Measurements from ENCODE around the gene SBDS.
"Not testable (repeated sequence)": the region's sequence is repeated elsewhere in the genome, so short reads cannot be mapped to it uniquely, and the experiment has no call there.

Gene SBDS

GRCh38 chr7:66994691-66995049 lies 716 bp downstream of the SBDS start:
- DNase-seq (ENCODE audit: low read depth in 2 of 2), result peak; percentile 10 to 29

DNA sequence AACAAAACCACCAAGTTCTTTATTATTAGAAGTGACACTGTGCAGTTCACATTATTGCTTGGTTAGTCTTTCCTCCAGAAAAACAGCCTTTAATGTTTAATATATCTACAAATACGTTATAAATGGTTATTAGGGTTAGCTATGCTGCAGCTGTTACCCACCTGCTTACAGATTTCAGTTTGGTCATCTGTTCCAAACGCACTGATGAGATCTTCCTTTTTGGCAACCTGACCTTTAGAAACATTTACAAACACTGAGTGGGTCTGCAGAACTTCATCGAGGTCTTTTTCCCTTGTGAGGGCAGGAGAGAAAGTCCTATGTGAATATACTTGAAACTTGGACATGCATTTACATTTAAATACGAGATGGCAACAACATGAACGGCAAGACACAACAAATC lies 1.3 kb downstream of the SBDS start:
- not testable (repeated sequence) for DNase-seq (ENCODE audit: low read depth in 2 of 2)

DNA sequence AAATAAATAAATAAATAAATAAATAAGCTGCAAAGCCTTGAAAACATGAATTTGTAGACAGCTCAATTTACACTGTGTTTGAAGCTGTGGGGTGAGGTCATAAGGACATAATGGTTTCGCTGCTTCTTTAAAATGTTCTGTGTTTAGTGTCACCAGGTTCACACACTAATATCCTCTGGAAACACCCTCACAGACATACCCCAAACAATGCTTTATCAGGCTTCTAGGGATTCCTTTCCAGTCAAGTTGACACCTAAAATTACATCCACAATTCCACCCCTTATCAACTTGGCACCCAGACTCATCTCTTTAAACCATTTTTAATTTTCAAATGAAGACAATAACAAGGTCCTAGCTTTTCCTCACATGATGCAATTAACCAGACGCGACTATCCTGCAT lies 5.8 kb downstream of the SBDS start:
- not testable (repeated sequence) for DNase-seq (ENCODE audit: low read depth in 2 of 2)

DNA sequence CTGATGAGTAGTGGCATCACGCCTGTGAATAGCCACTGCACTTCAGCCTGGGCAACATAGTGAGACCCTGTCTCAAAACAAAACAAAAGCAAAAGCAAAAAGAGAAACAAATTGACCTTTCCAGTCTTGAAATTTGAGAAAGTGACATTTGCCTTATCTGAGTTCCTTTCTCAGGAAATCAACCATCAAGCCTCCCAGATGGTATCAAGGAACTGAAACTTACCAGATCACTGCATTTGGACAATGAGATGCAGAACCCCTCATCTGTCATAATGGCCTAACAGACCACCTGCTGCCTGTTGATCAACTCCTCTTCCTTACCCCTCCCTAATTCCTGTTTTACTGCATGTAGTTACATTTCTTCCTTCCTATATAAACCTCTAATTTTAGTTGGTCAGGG lies 15.1 kb downstream of the SBDS start:
- DNase-seq (ENCODE audit: low read depth in 2 of 2), result not testable (repeated sequence)

GRCh38 chr7:66979013-66979412 lies 16.4 kb downstream of the SBDS start:
- not testable (repeated sequence) for DNase-seq (ENCODE audit: low read depth in 2 of 2)

DNA sequence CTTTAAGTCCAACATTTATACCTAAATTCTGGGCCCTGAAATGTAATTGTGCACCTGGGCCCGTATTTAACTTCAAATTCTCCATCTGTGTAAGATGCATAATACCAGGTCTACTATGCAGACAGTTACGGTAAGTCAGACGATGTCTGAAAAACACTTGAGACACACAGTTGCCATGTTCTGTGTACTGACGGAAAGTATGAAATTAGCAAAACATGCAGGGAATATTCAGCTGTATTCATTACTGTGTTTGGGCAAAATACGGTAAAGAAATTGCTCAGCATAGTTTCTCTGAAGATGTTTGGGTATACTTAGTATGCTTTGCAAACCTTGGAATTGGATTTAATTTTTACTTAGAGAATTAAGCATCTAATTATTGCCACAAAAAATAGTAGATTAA lies 17.1 kb downstream of the SBDS start:
- DNase-seq (ENCODE audit: low read depth in 2 of 2), result not testable (repeated sequence)

GRCh38 chr7:66974986-66975590 lies 20.3 kb downstream of the SBDS start:
- no peak for DNase-seq (ENCODE audit: low read depth in 2 of 2)

GRCh38 chr7:66970310-66970709 lies 25.1 kb downstream of the SBDS start:
- DNase-seq (ENCODE audit: low read depth in 2 of 2), result no peak

- not testable (repeated sequence) for DNase-seq (ENCODE audit: low read depth in 2 of 2)
Measured at GRCh38 chr7:66969001-66969400, 26.4 kb downstream of the SBDS start.

- DNase-seq (ENCODE audit: low read depth in 2 of 2), result no peak
Measured at GRCh38 chr7:66967029-66967428, 28.4 kb downstream of the SBDS start.

DNA sequence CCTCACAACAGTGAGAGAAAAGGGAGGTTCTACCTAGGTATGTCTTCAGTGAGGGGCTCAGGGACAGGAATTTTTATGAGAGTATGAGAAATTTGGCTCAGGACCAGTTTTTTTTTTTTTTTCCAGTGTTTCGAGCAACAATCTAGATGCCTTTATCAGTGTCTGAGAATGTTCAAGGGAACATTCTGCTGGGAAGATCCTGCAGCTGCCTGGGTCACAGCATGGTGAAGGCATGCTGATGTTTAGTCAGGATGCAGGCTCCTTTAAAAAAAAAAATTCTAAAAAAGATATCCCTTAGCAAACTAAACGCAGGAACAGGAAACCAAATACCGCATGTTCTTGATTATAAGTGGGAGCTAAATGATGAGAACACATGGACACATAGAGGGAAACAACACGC lies 31.0 kb downstream of the SBDS start:
- no peak for DNase-seq (ENCODE audit: low read depth in 2 of 2)

DNA sequence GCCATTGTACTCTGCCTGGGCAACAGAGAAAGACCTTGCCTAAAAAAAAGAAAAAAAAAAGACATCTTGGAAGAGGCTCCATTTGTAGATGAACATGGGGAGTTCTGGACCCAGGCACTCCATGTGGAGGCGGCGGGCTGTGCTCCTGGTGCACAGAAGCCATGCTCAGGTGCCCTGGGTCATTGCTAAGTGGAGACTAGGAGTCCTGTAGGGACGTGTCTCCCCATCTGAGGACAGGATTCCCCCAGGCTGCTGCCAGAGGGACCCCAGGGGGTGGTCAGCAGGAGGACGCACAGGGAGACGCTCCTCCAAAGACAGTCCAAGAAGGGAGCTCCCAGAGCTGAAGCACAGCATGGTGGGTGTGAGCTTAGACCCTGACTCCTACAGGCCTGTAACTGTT lies 34.3 kb downstream of the SBDS start:
- DNase-seq (ENCODE audit: low read depth in 2 of 2), result no peak

GRCh38 chr7:66960192-66960591 lies 35.2 kb downstream of the SBDS start:
- DNase-seq (ENCODE audit: low read depth in 2 of 2), result no peak

DNA sequence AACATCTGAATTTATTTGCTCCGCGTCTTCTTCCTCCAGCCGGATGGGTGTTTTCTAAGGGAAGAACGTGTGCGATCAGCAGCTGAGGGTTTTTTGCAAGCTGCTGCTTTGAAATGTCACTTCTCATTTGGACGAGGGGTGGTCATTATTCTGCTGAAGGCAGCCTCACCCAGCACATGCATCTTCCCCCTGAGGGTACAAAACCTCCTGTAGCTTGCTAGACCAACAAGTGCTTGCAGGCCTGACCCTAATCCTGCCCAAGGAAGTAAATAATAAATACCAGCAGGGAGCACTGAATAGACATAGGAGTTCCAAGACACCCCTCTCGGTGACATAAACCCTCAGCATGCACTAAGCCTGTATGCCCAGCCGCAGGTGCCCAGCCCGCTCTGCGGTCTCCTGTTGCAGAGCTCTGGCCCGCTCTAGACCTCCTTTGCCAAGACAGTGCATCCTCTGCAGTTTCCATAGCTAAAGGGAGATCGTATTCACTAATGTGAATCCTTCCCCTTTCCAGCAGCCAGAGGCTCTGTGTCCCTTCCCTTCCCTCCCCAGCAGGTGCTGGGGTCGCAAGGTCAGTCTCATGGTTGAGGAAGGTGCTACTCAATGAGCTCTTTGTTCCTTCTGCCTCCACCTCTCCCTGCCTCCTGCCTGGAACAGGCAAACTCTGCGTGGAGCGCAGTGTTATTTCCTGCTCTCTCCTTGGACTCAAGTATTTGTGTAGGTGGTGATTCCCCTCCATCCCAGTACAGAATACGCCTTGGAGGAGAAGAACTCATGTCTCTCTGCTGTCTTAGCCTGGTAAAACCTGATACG lies 36.6 kb downstream of the SBDS start:
- no peak for DNase-seq (ENCODE audit: low read depth in 2 of 2)

DNA sequence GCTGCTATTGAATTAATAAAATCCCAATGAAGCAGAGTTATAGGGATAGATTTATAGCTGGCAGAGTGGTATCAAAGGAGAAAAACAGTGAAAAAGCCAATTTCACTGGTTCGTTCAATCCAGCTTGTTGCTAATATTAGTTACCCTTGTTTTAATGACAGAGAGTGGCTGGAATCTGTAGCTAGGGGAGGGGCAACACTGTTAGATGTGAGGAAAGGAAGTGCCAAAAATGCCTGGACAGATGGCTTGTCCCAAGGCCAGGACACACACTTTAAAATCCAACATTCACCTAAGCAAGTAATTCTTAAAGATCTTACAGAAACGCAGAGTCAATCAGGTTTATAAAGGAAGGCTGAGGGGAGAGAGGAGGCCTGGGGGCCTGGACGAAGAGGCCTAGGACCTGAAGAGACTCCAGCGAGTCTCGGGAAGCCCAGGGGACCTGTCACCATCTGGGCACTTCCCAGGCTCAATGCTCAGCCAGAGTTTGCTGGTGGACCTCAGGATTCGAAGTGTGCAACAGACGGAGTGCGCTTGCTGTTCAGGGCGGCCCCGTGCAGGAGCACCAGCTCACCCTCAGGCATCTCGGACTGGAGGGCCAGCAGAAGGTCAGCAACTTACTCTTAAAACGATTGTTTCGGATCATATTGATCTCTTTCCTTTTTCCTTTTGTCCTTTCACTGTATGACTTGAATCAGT lies 37.6 kb downstream of the SBDS start:
- no peak for DNase-seq (ENCODE audit: low read depth in 2 of 2)

DNA sequence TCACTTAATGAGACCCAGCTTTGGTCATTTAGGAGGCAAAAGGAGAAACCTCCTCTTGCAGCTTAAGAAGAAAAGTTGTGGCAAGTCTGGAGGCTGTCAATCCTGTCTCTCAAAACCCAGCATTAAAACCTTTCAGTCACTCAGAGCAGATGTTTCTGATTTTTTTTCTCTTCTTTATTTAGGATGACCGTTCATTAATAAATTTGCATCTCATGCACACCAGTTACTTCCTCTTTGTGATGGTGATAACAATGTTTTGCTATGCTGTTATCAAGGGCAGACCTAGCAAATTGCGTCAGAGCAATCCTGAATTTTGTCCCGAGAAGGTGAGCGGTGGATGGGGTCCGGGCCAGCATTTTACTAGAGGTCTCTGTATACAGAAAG lies 42.4 kb downstream of the SBDS start:
- DNase-seq (ENCODE audit: low read depth in 2 of 2), result no peak

DNA sequence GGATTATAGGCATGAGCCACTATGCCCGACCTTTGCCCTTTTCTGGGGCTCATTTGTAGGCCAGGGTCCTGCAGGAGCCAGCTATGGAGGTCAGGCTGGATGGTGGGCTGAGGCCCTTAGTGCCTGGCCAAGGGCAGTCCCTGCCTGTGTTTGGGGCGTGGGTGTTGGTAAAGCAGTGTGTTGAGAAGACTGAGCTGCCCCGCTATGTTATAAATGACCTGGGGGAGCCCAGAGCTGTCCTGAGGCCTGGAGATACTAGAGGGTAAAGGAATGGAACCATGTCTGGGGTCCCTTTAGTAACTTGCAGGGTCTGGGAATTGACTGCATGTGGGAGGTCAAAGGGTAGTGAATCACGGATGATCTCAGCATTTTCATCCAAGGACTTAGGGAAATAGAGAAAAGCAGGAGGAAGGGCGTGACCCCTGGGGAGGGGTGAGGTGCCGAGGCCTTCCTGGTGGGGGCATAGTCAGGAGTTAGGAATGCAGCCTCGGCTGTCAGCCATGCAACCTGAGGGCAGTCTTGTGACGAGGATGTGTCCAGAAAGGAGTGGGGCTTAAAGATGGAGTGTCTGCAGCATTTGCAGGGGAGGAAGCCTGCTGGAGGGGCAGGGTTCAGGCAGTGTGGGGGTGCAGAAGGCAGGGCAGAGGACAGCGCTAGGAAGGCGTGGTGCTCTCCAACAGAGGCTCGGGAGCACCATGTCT lies 42.9 kb downstream of the SBDS start:
- no peak for DNase-seq (ENCODE audit: low read depth in 2 of 2)

- no peak for DNase-seq (ENCODE audit: low read depth in 2 of 2)
Measured at GRCh38 chr7:66950763-66951162, 44.6 kb downstream of the SBDS start.

GRCh38 chr7:66950311-66950710 lies 45.1 kb downstream of the SBDS start:
- DNase-seq (ENCODE audit: low read depth in 2 of 2), result no peak

DNA sequence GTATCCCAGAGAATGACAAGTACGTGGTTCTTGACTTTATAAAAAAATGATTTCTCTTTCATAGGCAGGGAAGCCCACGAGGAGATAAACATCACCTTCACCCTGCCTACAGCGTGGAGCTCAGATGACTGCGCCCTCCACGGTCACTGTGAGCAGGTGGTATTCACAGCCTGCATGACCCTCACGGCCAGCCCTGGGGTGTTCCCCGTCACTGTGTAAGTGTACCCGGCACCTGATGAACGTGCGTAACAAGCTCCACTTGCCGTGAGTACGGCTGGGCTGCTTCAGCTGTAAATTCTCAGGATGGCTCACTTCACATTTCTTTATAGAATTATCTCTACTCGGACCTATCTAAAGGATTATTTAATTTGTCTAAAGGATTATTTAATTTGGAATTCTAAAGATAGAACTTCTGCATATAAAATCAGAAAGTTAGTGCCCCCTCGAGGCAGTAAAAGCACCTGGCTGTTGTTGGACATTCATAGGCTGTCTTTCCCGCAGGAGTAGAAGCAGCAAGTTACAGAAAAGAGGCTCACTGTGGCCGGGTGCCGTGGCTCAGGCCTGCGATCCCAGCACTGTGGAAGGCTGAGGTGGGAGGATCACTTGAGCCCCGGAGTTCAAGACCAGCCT lies 46.8 kb downstream of the SBDS start:
- no peak for DNase-seq (ENCODE audit: low read depth in 2 of 2)

DNA sequence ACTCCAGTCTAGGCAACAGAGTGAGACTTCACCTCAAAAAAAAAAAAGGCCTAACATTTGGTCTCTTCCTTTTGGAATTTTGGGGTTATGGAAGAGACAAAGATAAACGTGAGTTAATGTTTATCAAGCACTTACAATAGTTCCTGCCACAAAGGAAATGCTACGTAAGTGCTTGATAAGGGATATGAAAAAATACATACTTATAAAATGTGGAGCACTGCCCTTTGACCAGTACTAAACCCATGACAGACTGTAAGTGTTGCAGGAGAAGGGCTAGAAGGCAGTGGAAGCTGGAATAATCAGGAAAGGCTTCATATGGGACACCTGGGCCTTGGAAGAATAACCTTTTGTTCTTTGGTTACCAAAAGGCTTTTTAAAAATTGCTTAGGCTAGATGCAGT lies 48.8 kb downstream of the SBDS start:
- no peak for DNase-seq (ENCODE audit: low read depth in 2 of 2)

DNA sequence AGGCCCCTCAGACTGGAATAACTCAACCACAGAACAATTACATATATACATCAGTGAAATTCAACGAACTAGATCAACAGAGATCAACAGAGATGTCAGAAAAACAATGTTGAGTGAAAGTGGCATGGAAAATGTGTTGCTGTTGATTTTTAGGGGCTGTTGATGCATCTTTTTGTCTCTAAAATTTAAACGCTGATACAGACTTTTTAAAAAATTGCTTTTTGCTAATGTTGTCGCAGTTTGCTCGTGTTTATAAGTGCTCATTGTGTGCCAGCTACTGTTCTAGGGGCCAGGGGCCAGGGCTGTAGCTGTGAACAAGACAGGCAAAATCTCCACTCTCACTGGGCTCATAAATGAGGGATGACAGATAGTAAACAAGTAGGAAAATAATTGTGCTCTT lies 56.1 kb downstream of the SBDS start:
- DNase-seq (ENCODE audit: low read depth in 2 of 2), result no peak

Measured in stimulated activated CD8-positive, alpha-beta memory T cell treated with anti-CD3 and anti-CD28 coated beads, Interleukin-2, amount 100 ng/mL, for 48 hours (primary cell).